Inflammatory macrophage treated with lipopolysaccharide for 1 hour (primary cell): ENCODE results near the gene PCDHA1.
"Not testable (repeated sequence)": the region's sequence is repeated elsewhere in the genome, so short reads cannot be mapped to it uniquely, and the experiment has no call there.

Experiments
- DNase-seq, 2 donors: peaks; one replicate each; pipeline ENCODE4 v3.0.0-alpha.2; 2020 to 2022

PCDHA1 gene

DNA sequence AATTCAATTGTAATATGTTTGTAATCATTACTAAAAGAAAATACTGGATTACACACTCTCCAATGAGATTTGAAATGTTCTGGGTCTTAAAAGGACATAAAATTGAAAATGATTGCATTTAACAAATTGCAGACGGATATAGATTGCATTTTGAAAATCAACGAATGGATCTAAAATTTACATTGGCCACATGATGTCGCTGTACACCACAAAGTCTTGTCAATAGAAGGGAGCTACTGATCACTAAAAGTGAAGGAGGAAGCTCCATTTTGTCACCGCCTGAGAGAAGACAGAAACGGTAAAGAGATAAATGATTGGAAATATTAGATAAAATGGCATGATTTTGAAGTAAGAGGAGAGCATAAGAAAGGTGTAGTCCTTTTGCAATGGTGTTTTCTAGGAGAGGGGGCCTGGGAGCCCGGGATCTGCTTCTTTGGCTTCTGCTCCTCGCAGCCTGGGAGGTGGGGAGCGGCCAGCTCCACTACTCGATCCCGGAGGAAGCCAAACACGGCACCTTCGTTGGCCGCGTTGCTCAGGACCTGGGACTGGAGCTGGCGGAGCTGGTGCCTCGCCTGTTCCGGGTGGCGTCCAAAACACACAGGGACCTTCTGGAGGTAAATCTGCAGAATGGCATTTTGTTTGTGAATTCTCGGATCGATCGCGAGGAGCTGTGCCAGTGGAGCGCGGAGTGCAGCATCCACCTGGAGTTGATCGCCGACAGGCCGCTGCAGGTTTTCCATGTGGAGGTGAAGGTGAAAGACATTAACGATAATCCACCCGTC lies at the start of gene PCDHA1:
TSS of gene PCDHA1 (plus strand) at position 236 of the 782 bp plus-strand sequence.
- DNase-seq, result no peak

DNA sequence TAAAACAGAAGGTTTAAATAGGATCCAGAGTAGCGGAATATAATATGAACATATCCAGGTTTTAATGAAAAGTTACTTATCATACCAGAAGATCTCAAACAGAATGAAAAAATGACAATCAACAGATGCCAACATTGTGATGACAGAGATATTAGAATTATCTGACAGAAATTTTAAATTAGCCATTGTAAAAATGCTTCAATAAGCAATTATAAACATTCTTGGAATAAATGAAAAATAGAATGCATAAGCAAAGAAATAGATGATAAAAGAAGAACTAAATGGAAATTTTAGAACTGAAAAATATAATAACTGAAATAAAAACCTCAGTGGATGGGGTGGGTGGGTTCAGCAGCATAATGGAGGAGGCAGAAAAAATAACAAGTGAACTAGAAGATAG lies 48.5 kb upstream of the PCDHA1 start:
- DNase-seq, result no peak

DNA sequence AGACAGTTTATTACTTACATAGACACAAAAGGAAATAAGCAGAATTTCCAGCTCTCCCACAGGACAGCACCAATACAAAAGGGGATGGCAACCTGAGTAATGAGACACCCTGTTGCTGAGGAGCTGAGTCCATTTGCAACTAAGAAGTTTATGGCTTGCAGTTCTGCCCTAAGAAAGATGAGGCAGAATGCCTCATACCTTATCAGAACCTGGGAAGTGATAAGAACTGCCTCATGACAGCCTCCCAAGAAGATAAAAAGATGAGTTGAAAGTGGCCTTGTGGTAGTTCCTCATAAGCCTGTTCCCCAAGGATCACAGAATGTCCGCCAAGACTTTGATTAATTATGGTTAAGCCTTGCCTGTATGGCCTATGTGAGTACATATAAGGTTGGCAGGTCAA lies 44.0 kb upstream of the PCDHA1 start:
- DNase-seq, result no peak

DNA sequence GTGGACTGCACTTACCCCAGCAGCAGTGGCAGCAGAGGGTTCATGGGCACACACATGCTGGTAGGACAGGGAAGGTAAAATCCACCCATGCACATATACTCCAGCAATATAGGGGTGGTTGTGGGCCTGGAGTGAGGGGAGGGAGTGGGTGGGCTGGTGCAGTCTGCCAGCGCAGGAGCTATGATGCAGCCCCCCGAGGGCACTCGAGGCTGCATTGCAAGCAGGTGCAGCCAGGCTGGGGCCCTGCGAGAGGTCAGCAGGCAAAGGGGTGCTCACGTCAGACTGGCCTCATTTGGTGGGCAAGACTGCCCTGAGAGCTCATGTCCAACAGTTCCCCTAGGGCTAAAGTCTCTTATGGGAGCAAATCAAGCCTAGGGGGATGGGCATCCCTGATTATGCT lies 32.4 kb upstream of the PCDHA1 start:
- no peak for DNase-seq

DNA sequence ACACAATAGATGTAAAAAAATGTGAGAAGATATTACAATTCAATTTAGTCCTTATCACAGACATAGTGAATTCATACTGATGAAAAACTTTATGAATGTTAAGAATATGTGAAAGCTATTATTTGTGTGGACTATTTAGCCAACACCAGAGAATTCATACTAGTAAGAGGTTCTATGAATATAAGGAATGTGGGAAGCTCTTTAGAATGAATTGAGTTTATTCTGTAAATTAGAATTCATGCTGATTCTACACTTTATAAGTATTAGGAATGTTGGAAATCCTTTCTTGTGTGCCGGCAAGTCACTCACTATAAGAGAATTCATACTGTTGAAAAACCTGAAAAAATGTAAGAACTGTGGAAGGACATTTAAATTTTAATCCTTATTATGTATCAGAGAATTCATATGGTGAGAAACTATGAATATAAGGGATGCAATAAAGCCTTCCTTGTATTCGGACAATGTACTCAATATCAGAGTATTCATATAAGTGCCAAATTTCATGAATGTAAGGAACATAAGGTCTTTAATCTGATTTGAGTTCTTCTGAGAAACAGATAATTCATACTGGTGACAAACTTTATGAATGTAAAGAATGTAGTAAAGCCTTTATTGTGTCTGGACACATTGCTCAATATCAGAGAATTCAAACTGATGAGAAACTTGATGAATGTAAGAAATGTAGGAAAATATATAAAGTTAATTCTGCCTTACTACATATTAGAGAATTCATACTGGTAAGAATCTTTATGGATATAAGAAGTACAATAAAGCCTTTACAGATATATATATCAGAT lies 21.6 kb upstream of the PCDHA1 start:
- DNase-seq, result peak in 1 of 2 donors; percentile 1

DNA sequence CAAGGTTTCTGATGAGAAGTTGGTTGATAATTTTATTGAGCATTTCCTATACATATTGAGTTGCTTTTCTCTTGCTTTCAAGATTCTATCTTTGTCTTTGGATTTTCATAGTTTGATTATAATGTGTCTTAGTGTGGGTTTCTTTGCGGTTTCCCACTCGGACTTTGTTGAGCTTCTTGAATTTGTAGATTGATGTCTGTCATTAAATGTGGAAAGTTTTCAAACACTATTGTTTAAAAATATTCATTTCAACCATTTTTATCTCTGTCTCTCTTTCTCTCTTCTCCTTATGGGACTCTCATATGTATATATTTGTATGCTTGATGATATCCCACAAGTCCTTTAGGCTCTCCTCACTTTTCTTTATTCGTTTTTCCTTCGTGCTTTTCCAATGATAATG lies 18.5 kb upstream of the PCDHA1 start:
- DNase-seq, result no peak

DNA sequence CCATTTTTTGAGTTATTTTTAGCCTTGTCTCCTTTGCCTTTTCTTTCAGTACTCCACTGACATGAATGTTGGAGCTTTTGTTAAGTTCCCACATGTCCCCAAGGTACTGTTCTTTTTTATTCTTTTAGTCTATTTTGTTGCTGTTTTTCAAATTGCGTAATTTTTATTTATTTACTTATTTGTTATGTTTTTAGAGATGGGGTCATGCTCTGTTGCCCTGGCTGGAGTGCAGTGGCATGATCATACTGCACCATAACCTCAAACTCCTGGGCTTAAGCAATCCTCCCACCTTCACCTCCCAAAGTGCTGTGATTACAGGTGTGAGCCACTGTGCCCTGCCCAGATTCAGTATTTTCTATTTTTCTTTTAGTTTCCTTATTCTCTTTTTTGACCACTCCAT lies 5.4 kb upstream of the PCDHA1 start:
- no peak for DNase-seq

DNA sequence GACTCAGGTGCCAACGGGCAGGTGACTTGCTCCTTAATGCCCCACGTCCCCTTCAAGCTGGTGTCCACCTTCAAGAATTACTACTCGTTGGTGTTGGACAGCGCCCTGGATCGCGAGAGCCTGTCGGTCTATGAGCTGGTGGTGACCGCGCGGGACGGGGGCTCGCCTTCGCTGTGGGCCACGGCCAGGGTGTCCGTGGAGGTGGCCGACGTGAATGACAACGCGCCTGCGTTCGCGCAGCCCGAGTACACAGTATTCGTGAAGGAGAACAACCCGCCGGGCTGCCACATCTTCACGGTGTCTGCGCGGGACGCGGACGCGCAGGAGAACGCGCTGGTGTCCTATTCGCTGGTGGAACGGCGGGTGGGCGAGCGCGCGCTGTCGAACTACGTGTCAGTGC lies 1.5 kb downstream of the PCDHA1 start:
- DNase-seq, result not testable (repeated sequence)

DNA sequence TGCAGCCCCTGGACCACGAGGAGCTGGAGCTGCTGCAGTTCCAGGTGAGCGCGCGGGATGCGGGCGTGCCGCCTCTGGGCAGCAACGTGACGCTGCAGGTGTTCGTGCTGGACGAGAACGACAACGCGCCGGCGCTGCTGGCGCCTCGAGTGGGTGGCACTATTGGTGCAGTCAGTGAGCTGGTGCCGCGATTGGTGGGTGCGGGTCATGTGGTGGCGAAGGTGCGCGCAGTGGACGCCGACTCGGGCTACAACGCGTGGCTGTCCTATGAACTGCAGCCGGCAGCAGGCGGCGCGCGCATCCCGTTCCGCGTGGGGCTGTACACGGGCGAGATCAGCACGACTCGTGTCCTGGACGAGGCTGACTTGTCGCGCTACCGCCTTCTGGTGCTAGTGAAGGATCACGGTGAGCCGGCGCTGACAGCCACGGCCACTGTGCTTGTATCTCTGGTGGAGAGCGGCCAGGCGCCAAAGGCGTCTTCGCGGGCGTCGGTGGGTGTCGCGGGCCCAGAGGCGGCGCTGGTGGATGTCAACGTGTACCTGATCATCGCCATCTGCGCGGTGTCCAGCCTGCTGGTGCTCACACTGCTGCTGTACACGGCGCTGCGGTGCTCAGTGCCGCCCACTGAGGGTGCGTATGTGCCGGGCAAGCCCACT lies 2.0 kb downstream of the PCDHA1 start:
- DNase-seq, result not testable (repeated sequence)

DNA sequence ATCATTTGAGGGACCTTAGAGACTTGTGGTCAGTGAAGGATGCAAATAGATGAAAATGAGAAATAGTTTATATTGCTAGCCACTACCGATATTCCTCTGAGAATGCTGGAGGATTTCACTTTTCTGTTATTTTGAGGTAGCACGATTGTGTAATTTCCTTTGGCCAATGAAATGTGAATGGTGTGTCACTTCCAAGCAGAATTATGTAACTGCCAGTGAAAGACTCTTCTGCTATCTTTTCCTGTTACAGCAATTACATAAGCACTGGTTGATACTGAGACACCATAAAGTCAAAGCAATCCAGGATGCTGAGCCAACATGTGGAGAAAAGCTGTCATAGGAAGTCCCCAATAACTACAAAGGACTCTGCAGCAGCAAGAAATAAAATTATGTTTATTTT lies 5.1 kb downstream of the PCDHA1 start:
- no peak for DNase-seq

DNA sequence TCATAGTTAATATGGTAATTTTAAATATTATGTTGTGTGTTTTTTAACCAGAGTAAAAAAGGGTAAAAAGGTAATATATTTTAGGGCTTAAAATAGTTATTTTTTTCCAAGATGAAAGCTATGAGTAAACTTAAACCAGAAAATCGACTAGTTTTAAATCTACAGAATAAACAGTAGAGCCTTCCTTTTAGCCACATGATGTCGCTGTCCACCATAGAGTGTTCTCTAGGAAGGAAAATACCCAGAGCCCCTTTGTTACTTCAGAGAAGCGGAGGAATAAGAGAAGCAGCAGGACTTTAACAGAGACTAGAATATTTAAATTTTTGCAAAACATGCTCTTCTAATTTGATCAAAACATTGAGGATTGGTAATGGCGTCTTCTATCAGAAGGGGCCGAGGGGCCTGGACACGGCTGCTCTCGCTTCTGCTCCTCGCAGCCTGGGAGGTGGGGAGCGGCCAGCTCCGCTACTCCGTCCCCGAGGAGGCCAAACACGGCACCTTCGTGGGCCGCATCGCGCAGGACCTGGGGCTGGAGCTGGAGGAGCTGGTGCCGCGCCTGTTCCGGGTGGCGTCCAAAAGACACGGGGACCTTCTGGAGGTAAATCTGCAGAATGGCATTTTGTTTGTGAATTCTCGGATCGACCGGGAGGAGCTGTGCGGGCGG lies 8.8 kb downstream of the PCDHA1 start, which contains the start of gene PCDHA2:
TSS of gene PCDHA2 (plus strand) at position 258 of the 664 bp plus-strand sequence.
- no peak for DNase-seq

DNA sequence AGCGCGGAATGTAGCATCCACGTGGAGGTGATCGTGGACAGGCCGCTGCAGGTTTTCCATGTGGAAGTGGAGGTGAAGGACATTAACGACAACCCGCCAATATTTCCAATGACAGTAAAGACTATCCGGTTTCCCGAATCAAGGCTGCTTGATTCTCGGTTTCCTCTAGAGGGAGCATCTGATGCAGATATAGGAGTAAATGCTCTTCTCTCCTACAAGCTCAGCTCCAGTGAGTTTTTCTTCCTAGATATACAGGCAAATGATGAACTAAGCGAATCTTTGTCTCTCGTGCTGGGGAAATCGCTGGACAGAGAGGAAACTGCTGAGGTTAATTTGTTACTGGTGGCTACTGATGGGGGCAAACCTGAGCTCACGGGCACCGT lies 9.3 kb downstream of the PCDHA1 start:
- DNase-seq, result no peak

DNA sequence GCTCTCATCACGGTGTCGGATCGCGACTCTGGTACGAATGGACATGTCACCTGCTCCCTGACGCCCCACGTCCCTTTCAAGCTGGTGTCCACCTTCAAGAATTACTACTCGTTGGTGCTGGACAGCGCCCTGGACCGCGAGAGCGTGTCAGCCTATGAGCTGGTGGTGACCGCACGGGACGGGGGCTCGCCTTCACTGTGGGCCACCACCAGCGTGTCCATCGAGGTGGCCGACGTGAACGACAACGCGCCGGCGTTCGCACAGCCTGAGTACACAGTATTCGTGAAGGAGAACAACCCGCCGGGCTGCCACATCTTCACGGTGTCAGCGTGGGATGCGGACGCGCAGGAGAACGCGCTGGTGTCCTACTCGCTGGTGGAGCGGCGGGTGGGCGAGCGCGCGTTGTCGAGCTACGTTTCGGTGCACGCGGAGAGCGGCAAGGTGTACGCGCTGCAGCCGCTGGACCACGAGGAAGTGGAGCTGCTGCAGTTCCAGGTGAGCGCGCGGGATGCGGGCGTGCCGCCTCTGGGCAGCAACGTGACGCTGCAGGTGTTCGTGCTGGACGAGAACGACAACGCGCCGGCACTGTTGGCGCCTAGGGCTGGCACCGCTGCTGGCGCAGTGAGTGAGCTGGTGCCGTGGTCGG lies 10.3 kb downstream of the PCDHA1 start:
- not testable (repeated sequence) for DNase-seq

DNA sequence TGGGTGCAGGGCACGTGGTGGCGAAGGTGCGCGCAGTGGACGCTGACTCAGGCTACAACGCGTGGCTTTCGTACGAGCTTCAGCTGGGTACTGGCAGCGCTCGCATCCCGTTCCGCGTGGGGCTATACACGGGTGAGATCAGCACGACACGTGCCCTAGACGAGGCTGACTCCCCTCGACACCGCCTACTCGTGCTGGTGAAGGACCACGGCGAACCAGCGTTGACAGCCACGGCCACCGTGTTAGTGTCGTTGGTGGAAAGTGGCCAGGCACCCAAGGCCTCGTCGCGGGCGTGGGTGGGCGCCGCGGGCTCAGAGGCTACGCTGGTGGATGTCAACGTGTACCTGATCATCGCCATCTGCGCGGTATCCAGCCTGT lies 10.8 kb downstream of the PCDHA1 start:
- no peak for DNase-seq

DNA sequence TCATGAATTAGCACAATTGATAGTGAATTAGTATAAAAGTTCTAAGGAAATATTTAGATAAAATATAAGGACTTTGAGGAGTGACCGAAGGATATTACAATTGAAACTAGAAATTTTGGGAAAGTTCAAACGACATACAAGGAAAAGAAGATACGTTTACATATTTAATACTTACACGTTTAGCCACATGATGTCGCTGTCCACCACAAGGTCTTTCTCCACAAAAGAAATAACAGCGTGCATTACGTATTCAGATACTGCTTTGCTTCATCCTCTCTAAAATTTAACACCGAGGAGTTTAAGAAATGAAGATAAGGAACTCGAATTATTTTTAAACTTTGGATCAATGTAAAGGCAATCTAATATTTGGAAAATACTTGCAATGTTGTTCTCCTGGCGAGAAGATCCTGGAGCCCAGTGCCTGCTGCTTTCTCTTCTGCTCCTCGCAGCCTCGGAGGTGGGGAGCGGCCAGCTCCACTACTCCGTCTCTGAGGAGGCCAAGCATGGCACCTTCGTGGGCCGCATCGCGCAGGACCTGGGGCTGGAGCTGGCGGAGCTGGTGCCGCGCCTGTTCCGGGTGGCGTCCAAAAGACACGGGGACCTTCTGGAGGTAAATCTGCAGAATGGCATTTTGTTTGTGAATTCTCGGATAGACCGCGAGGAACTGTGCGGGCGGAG lies 15.0 kb downstream of the PCDHA1 start, which contains the start of gene PCDHA3:
TSS of gene PCDHA3 (plus strand) at position 242 of the 678 bp plus-strand sequence.
- DNase-seq, result no peak

DNA sequence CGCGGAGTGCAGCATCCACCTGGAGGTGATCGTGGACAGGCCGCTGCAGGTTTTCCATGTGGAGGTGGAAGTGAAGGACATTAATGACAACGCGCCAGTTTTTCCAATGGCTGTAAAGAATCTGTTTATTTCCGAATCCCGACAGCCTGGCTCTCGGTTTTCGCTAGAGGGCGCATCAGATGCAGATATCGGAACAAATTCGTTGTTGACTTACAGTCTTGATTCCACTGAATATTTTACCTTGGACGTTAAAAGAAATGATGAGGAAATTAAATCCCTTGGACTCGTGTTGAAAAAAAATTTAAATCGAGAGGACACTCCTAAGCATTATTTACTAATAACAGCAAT lies 15.5 kb downstream of the PCDHA1 start:
- no peak for DNase-seq

DNA sequence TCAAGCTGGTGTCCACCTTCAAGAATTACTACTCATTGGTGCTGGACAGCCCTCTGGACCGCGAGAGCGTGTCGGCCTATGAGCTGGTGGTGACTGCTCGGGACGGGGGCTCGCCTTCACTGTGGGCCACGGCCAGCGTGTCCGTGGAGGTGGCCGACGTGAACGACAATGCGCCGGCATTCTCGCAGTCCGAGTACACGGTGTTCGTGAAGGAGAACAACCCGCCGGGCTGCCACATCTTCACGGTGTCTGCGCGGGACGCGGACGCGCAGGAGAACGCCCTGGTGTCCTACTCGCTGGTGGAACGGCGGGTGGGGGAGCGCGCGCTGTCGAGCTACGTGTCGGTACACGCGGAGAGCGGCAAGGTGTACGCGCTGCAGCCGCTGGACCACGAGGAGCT lies 16.4 kb downstream of the PCDHA1 start:
- DNase-seq, result not testable (repeated sequence)

DNA sequence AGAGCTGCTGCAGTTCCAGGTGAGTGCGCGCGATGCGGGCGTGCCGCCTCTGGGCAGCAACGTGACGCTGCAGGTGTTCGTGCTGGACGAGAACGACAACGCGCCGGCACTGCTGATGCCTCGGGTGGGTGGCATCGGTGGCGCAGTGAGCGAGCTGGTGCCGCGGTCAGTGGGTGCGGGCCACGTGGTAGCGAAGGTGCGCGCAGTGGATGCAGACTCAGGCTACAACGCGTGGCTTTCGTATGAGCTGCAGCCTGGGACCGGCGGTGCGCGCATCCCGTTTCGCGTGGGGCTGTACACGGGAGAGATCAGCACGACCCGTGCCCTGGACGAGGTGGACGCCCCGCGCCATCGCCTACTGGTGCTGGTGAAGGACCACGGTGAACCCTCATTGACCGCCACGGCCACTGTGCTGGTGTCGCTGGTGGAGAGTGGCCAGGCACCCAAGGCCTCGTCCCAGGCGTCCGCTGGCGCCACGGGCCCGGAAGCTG lies 16.9 kb downstream of the PCDHA1 start:
- no peak for DNase-seq

DNA sequence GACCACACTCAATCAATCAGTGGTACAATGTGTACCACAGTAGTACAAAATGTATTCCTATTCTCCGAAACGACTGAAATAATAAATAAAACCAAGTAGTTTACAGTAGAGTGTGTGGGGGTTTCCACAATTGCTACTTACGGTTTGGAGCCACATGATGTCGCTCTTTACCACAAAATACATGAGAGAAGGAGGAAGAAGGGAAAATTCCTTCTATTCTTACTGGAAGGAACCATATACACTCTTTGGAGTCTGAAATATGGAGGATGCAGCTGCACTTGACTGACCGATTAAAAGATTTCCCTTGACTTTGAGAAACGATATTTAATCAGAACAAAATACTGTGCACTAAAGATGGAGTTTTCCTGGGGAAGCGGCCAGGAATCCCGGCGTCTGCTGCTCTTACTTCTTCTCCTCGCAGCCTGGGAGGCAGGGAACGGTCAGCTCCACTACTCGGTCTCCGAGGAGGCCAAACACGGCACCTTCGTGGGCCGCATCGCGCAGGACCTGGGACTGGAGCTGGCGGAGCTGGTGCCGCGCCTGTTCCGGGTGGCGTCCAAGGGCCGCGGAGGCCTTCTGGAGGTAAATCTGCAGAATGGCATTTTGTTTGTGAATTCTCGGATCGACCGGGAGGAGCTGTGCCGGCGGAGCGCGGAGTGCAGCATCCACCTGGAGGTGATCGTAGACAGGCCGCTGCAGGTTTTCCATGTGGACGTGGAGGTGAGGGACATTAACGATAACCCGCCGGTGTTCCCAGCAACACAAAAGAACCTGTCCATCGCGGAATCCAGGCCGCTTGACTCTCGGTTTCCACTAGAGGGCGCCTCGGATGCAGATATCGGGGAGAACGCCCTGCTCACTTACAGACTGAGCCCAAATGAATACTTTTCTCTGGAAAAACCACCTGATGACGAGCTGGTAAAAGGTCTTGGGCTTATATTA lies 21.2 kb downstream of the PCDHA1 start, which contains the start of gene PCDHA4:
TSS of gene PCDHA4 (plus strand) at position 235 of the 942 bp plus-strand sequence.
- peak in 1 of 2 donors; percentile 13 for DNase-seq

DNA sequence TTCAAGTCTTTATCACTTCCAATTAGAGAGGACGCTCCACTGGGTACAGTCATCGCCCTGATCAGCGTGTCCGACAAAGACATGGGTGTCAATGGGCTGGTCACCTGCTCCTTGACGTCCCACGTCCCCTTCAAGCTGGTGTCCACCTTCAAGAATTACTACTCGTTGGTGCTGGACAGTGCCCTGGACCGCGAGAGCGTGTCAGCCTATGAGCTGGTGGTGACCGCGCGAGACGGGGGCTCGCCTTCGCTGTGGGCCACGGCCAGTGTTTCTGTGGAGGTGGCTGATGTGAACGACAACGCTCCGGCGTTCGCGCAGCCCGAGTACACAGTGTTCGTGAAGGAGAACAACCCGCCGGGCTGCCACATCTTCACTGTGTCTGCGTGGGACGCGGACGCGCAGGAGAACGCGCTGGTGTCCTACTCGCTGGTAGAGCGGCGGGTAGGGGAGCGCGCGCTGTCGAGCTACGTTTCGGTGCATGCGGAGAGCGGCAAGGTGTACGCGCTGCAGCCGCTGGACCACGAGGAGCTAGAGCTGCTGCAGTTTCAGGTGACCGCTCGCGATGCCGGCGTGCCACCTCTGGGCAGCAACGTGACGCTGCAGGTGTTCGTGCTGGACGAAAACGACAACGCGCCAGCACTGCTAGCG lies 22.4 kb downstream of the PCDHA1 start:
- not testable (repeated sequence) for DNase-seq
